Measurements from ENCODE around the gene TAS1R3.

The TAS1R3 gene

GRCh38 chr1:1377540-1378205 is 46.6 kb downstream of the TAS1R3 start:
- no peak for DNase-seq (ENCODE audit: low read depth)
- H3K4me3 ChIP-seq (ENCODE audit: low read length): no peak overlapping the region
- TF ChIP-seq CTCF (conservative IDR thresholded peaks at IDR 0.05; ENCODE audit: low read depth, low read length): no peak

GRCh38 chr1:1380860-1381259 is 49.8 kb downstream of the TAS1R3 start:
- H3K4me3 ChIP-seq (ENCODE audit: low read length): no peak overlapping the region
- no peak for DNase-seq (ENCODE audit: low read depth)
- no peak for TF ChIP-seq CTCF (conservative IDR thresholded peaks at IDR 0.05; ENCODE audit: low read depth, low read length)

DNA sequence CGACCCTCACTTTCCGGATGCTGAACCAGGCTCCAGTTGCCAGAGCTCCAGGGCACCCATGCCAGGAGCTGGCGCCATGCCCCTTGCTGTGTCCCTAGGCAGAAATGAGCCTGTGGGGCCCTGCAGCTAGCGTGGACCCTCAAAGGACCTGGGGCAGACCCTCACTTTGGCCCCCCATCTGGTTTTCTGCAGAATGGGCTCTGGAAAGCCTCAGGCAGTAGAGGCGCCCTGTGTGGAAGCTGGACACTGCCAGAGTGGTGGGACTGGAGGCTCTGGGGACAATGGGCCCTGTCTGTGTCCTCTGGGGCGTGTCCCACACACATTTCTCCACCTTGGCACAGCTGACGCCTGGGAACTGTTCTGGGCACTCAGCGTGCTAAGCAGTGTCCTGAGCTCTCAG is 50.2 kb downstream of the TAS1R3 start:
- H3K4me3 ChIP-seq (ENCODE audit: low read length): no peak overlapping the region
- TF ChIP-seq CTCF (conservative IDR thresholded peaks at IDR 0.05; ENCODE audit: low read depth, low read length): no peak
- DNase-seq (ENCODE audit: low read depth): no peak

Data from retinal pigment epithelial cell (primary cell).